Sigmoid colon (tissue), 7 donors: ENCODE data around the gene LRRC49. TPM values are rescaled to one million over a fixed set of nuclear protein-coding genes. Genes with fewer than 3 reads are reported as not detected.
A peak's percentile ranks its signal among the peaks of the same experiment; 100 is the strongest.
"Not testable (repeated sequence)": the region's sequence is repeated elsewhere in the genome, so short reads cannot be mapped to it uniquely, and the experiment has no call there.

ENCODE experiments used
- DNase-seq: peaks from one replicate; pipeline ENCODE4 v3.0.0-alpha.2; 2019
- H3K27ac ChIP-seq, 4 donors: fragments of 200-600 bp; sonication (generic); one replicate each; pipeline ENCODE4 v1.5.1; 2016 to 2019; ENCODE audit warnings: mild to moderate bottlenecking in 1 of 4
- H3K27me3 ChIP-seq, 3 donors: fragments of 200-600 bp; sonication (generic); one replicate each; pipeline ENCODE4 v1.5.1; 2019; ENCODE audit warnings: mild to moderate bottlenecking in 1 of 3
- H3K36me3 ChIP-seq, 4 donors: fragments of 200-600 bp; sonication (generic); one replicate each; pipeline ENCODE4 v1.5.1; 2016 to 2019
- H3K4me1 ChIP-seq, 4 donors: fragments of 200-600 bp; sonication (generic); one replicate each; pipeline ENCODE4 v1.5.1; 2017 to 2019
- H3K4me3 ChIP-seq, 4 donors: fragments of 200-600 bp; sonication (generic); one replicate each; pipeline ENCODE4 v1.5.1; 2017 to 2019; ENCODE audit warnings: mild to moderate bottlenecking in 2 of 4, moderate library complexity in 1 of 4
- H3K9me3 ChIP-seq, 4 donors: fragments of 200-600 bp in 3 of 4; sonication (generic) in 3 of 4; one replicate each; pipeline versions ENCODE4 v1.5.1 to v1.6.1; 2013 to 2019
- CTCF ChIP-seq, 4 experiments: fragments of 450-650 bp in 3 of 4; fragments of 200-600 bp in 1 of 4; IDR thresholded peaks; one replicate each; pipeline ENCODE4 v1.5.1; 2016 to 2019; ENCODE audit warnings: antibody characterized with exemption in 4 of 4, mild to moderate bottlenecking in 3 of 4, moderate library complexity in 2 of 4
- EP300 ChIP-seq, 4 donors: sonication (generic); formaldehyde crosslinking; IDR thresholded peaks; one replicate each; pipeline ENCODE4 v1.6.1; 2017; ENCODE audit warnings: antibody characterized with exemption in 4 of 4
- POLR2A ChIP-seq, 2 donors: fragments of 450-650 bp; IDR thresholded peaks; one replicate each; pipeline ENCODE4 v1.6.1; 2016; ENCODE audit warnings: antibody characterized with exemption in 2 of 2, mild to moderate bottlenecking in 2 of 2, moderate library complexity in 2 of 2
- POLR2AphosphoS5 ChIP-seq, 4 donors: sonication (generic); formaldehyde crosslinking; IDR thresholded peaks; one replicate each; pipeline ENCODE4 v1.6.1; 2017; ENCODE audit warnings: antibody characterized with exemption in 4 of 4
- WGBS, 2 donors: extraction: QIAGEN DNeasy Blood & Tissue Kit; methylation state at CpG; one replicate each; pipeline ENCODE4 v1.1.7; 2013; 5-methylcytosine and 5-hydroxymethylcytosine counted together
- intact Hi-C: fragments of 100-400 bp; cut with DNase I; formaldehyde crosslinking; loops from one replicate; pipeline ENCODE4 v1.15.1; 2023
- polyA plus RNA-seq, 3 donors: library from polyadenylated mRNA; stranded (reverse); fragments of 200-250 nt; gene quantifications; one replicate each; pipeline ENCODE4 v1.2.3, GENCODE V29; 2013
- total RNA-seq, 4 donors: library from RNA; depleted of rRNA; stranded (reverse); fragments of >200 nt; gene quantifications; one replicate each; pipeline ENCODE4 v1.1.0, GENCODE V29; 2016
- donor health status: healthy with polysubstance abuse.
- donor health status: Bipolar disorder and iron deficiency.
- donor health status: healthy.

Gene LRRC49
- total and polyA plus RNA-seq, 7 donors: 1.6 to 20.2 (median 10.3) TPM

DNA sequence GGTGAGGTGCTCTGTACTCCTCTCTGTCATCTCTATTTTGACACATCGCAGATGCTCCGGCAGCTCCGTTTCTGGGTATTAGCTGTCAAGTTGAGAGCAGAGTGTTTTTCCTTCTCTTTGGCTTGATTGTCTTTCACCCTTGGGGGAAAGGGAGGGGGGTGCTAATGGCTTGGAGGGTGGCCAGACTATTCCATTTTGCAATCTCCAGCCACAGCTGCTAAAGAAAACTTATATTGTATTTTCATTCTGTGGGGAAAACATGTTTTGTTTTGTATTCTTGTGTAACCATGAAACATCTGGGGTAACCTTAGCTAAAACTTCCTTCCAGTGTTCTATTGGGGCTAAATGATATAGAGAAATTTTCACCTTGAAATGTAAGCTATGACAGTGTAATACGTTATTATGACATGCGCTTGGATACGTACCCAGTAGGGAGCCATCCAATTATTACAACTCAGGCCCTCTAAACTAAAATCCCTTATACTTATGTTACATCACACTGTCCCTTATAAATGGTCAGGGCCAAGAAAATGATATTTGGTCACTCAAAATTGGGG lies 24.6 kb upstream of the LRRC49 start:
- peak in 3 of 4 donors; percentile 23 to 49 (median 47) for TF ChIP-seq POLR2AphosphoS5 (IDR thresholded peaks at IDR 0.05)
- no peak for TF ChIP-seq CTCF (IDR thresholded peaks at IDR 0.05)
- no peak for TF ChIP-seq POLR2A (IDR thresholded peaks at IDR 0.05)
- no peak for TF ChIP-seq EP300 (IDR thresholded peaks at IDR 0.05)
- intact Hi-C loops: no loop called here
- DNase-seq: peak; percentile 82
- Histone ChIP-seq H3K4me3 (no peak overlapping the region), H3K9me3 (no peaks in the 10 kb centered on the region), H3K27me3 (no peaks in the 10 kb centered on the region), H3K4me1 (peaks cover 0 to 30% (median 10%) of the 10 kb centered on the region in 4 donors), H3K27ac (peak overlapping the region; percentile 36 to 59 (median 56)), H3K36me3 (no peaks in the 10 kb centered on the region)
- WGBS, 2 donors: 80 to 85% methylated on average over 6 of the region's 6 CpGs

- no peaks in the 10 kb centered on the region for H3K36me3 ChIP-seq
- no peaks in the 10 kb centered on the region for H3K9me3 ChIP-seq
- peak overlapping the region in 1 of 4 donors; percentile 21 for H3K27ac ChIP-seq
- intact Hi-C loops: no loop called here
- H3K4me3 ChIP-seq: no peak overlapping the region
- H3K27me3 ChIP-seq: no peaks in the 10 kb centered on the region
- TF ChIP-seq EP300 (IDR thresholded peaks at IDR 0.05) (no peak), POLR2A (IDR thresholded peaks at IDR 0.05) (no peak), CTCF (IDR thresholded peaks at IDR 0.05) (no peak), POLR2AphosphoS5 (IDR thresholded peaks at IDR 0.05) (no peak)
- 81 to 92% methylated on average over 3 of the region's 3 CpGs for WGBS, 2 donors
- peaks cover 0 to 30% (median 10%) of the 10 kb centered on the region in 4 donors for H3K4me1 ChIP-seq
- no peak for DNase-seq
These were observed 23.3 kb upstream of the LRRC49 start for GRCh38 chr15:70869346-70869745.

DNA sequence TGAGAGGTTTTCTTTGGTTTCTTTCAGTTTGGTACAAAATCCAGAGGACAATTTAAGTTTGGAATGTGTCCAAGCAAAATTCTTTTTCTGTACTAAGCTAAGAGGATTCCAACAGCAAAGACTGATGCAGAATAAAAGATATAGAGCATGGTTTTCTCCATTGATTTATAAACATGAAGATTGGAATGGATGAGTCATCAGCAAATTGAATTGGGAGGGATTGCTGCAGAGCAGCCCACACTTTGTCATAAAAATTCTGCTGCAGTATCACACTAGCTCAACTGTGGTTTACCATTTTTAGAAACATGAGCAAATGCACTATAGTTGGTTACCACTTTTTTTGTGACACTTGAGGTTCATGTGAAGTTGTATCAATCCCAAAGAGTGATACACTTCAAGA lies 22.6 kb upstream of the LRRC49 start:
- no peaks in the 10 kb centered on the region for H3K36me3 ChIP-seq
- H3K4me1 ChIP-seq: peaks cover 0 to 30% (median 10%) of the 10 kb centered on the region in 4 donors
- no peak overlapping the region for H3K4me3 ChIP-seq
- peak overlapping the region in 1 of 4 donors; percentile 31 for H3K27ac ChIP-seq
- DNase-seq: no peak
- TF ChIP-seq POLR2A (IDR thresholded peaks at IDR 0.05) (no peak), EP300 (IDR thresholded peaks at IDR 0.05) (no peak), POLR2AphosphoS5 (IDR thresholded peaks at IDR 0.05) (no peak), CTCF (IDR thresholded peaks at IDR 0.05) (no peak)
- H3K9me3 ChIP-seq: no peaks in the 10 kb centered on the region
- intact Hi-C loops: no loop called here
- H3K27me3 ChIP-seq: no peaks in the 10 kb centered on the region

GRCh38 chr15:70871490-70871889 lies 21.1 kb upstream of the LRRC49 start:
- H3K4me1 ChIP-seq: peaks cover 0 to 30% (median 10%) of the 10 kb centered on the region in 4 donors
- H3K9me3 ChIP-seq, DNase-seq, H3K4me3 ChIP-seq, intact Hi-C loops, H3K36me3 ChIP-seq, H3K27ac ChIP-seq, H3K27me3 ChIP-seq: not testable (repeated sequence)
- 95% methylated on average over 34 of the region's 34 CpGs for WGBS, 2 donors

DNA sequence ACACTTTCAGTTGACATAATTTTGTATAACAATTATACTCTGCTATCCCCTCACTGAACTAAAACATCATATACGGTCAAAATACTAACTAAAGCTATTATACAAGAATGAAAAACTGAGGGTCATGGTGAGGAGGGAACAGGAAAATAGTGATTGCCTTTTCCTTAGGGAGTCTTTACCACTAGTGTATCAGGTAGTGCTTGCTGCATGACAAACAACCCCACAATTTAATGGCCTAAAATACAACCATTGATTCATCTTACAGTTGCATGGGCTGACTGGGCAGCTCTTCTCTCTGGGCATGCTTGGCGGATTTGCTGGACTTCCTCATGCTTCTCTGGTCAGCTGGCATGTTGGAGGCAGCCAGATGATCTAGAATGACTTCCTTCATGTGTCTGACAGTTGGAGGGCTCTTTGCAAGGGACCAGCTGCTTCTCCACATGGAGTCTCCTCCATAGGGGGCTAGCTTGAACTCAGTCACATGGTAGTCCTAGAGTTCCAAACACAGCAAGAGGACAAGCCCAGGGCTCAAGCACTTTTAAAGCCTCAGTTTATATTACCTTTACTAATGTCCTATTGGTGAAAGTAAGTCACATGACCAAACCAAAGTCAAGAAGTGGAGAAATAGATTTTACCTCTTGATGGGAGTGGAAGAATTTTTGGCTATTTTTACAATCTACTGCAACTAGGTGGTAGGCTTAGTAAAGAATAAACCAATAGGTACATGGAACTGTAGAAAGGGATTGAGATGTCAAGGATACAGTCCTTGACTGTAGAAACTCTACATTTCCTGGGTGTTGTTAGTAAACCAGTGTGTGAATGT lies 19.2 kb upstream of the LRRC49 start:
- Histone ChIP-seq H3K4me3 (no peak overlapping the region), H3K4me1 (peaks cover 0 to 21% (median 8%) of the 10 kb centered on the region in 4 donors), H3K27me3 (no peaks in the 10 kb centered on the region), H3K36me3 (no peaks in the 10 kb centered on the region), H3K27ac (no peak overlapping the region), H3K9me3 (no peaks in the 10 kb centered on the region)
- no peak for DNase-seq
- intact Hi-C loops: loop anchor here (2.0 kb wide), 1 partner anchor 49 kb away; no protein-coding TSS in a partner anchor
- TF ChIP-seq CTCF (IDR thresholded peaks at IDR 0.05) (no peak), POLR2AphosphoS5 (IDR thresholded peaks at IDR 0.05) (no peak), POLR2A (IDR thresholded peaks at IDR 0.05) (no peak), EP300 (IDR thresholded peaks at IDR 0.05) (no peak)
- WGBS, 2 donors: 93 to 94% methylated on average over 2 of the region's 2 CpGs
